ENCODE results near the gene TMC1.

Gene TMC1

GRCh38 chr9:72542917-72543316, 21.5 kb downstream of the TMC1 start:
- Histone ChIP-seq H4K12ac (ENCODE audit: low read depth, low read length) (no peak overlapping the region), H3K14ac (ENCODE audit: low read length) (no peak overlapping the region), H3K9ac (ENCODE audit: low read length) (no peak overlapping the region), H4K91ac (ENCODE audit: low read depth, low read length) (no peak overlapping the region), H2BK12ac (ENCODE audit: low read length) (no peak overlapping the region), H3K18ac (ENCODE audit: low read length) (no peak overlapping the region), H2BK5ac (ENCODE audit: low read depth, low read length, poor library complexity) (no peak overlapping the region), H3K36me3 (ENCODE audit: control insufficient read depth in 1 of 2, insufficient read depth in 2 of 2, low read length in 2 of 2) (no peaks in the 10 kb centered on the region), H3K4me1 (ENCODE audit: control insufficient read depth in 1 of 2, insufficient read depth in 2 of 2, low read length in 2 of 2) (peaks cover 6 to 9% of the 10 kb centered on the region in 2 experiments), H3K9me3 (ENCODE audit: insufficient read depth, low read depth, low read length) (no peaks in the 10 kb centered on the region), H3K27me3 (ENCODE audit: insufficient read depth, low read length) (no peaks in the 10 kb centered on the region), H2BK120ac (ENCODE audit: insufficient read depth, low read length, poor library complexity) (no peak overlapping the region), H2AK5ac (ENCODE audit: low read length) (no peak overlapping the region), H3K79me2 (ENCODE audit: control insufficient read depth, insufficient read depth, low read length, poor library complexity) (no peaks in the 10 kb centered on the region), H3K27ac (ENCODE audit: low read depth, low read length) (no peak overlapping the region), H4K8ac (ENCODE audit: low read depth, low read length) (no peak overlapping the region), H3K79me1 (ENCODE audit: low read length) (peaks cover 4% of the 10 kb centered on the region), H3K4ac (ENCODE audit: low read depth, low read length) (no peak overlapping the region), H2AFZ (ENCODE audit: insufficient read depth, low read length, poor library complexity) (no peak overlapping the region), H3K4me2 (ENCODE audit: low read length) (no peak overlapping the region), H3K23ac (ENCODE audit: low read length) (no peak overlapping the region), H3K4me3 (ENCODE audit: low read depth, low read length) (no peak overlapping the region)
- no peak for DNase-seq
- WGBS (ENCODE audit: extremely low coverage, insufficient coverage, insufficient read length): no CpG with 5 or more reads among the region's 1 CpG

- H3K18ac ChIP-seq (ENCODE audit: low read length): no peak overlapping the region
- peaks cover 6% of the 10 kb centered on the region for H3K79me1 ChIP-seq (ENCODE audit: low read length)
- no peak overlapping the region for H3K23ac ChIP-seq (ENCODE audit: low read length)
- no peak overlapping the region for H2BK120ac ChIP-seq (ENCODE audit: insufficient read depth, low read length, poor library complexity)
- H4K8ac ChIP-seq (ENCODE audit: low read depth, low read length): no peak overlapping the region
- no peak overlapping the region for H3K4ac ChIP-seq (ENCODE audit: low read depth, low read length)
- H2AK5ac ChIP-seq (ENCODE audit: low read length): no peak overlapping the region
- H2BK5ac ChIP-seq (ENCODE audit: low read depth, low read length, poor library complexity): no peak overlapping the region
- no peaks in the 10 kb centered on the region for H3K9me3 ChIP-seq (ENCODE audit: insufficient read depth, low read depth, low read length)
- H3K4me1 ChIP-seq (ENCODE audit: control insufficient read depth in 1 of 2, insufficient read depth in 2 of 2, low read length in 2 of 2): peaks cover 3 to 7% of the 10 kb centered on the region in 2 experiments
- H3K36me3 ChIP-seq (ENCODE audit: control insufficient read depth in 1 of 2, insufficient read depth in 2 of 2, low read length in 2 of 2): no peaks in the 10 kb centered on the region
- H2BK12ac ChIP-seq (ENCODE audit: low read length): peak overlapping the region; percentile 91
- no CpG with 5 or more reads among the region's 2 CpGs for WGBS (ENCODE audit: extremely low coverage, insufficient coverage, insufficient read length)
- H4K91ac ChIP-seq (ENCODE audit: low read depth, low read length): no peak overlapping the region
- H3K27ac ChIP-seq (ENCODE audit: low read depth, low read length): no peak overlapping the region
- no peaks in the 10 kb centered on the region for H3K27me3 ChIP-seq (ENCODE audit: insufficient read depth, low read length)
- no peak overlapping the region for H2AFZ ChIP-seq (ENCODE audit: insufficient read depth, low read length, poor library complexity)
- no peak overlapping the region for H3K4me3 ChIP-seq (ENCODE audit: low read depth, low read length)
- no peaks in the 10 kb centered on the region for H3K79me2 ChIP-seq (ENCODE audit: control insufficient read depth, insufficient read depth, low read length, poor library complexity)
- no peak overlapping the region for H3K4me2 ChIP-seq (ENCODE audit: low read length)
- DNase-seq: no peak
- H3K9ac ChIP-seq (ENCODE audit: low read length): no peak overlapping the region
- no peak overlapping the region for H4K12ac ChIP-seq (ENCODE audit: low read depth, low read length)
- H3K14ac ChIP-seq (ENCODE audit: low read length): no peak overlapping the region
Measured at GRCh38 chr9:72551306-72551705, 29.9 kb downstream of the TMC1 start.

GRCh38 chr9:72552356-72552755, 30.9 kb downstream of the TMC1 start:
- Histone ChIP-seq H3K79me2 (ENCODE audit: control insufficient read depth, insufficient read depth, low read length, poor library complexity) (no peaks in the 10 kb centered on the region), H3K18ac (ENCODE audit: low read length) (no peak overlapping the region), H2BK12ac (ENCODE audit: low read length) (peak overlapping the region; percentile 59), H3K4me2 (ENCODE audit: low read length) (no peak overlapping the region), H3K4me3 (ENCODE audit: low read depth, low read length) (no peak overlapping the region), H2BK5ac (ENCODE audit: low read depth, low read length, poor library complexity) (no peak overlapping the region), H3K36me3 (ENCODE audit: control insufficient read depth in 1 of 2, insufficient read depth in 2 of 2, low read length in 2 of 2) (no peaks in the 10 kb centered on the region), H2AK5ac (ENCODE audit: low read length) (no peak overlapping the region), H3K27me3 (ENCODE audit: insufficient read depth, low read length) (no peaks in the 10 kb centered on the region), H3K4ac (ENCODE audit: low read depth, low read length) (no peak overlapping the region), H2AFZ (ENCODE audit: insufficient read depth, low read length, poor library complexity) (no peak overlapping the region), H4K12ac (ENCODE audit: low read depth, low read length) (no peak overlapping the region), H3K27ac (ENCODE audit: low read depth, low read length) (no peak overlapping the region), H4K8ac (ENCODE audit: low read depth, low read length) (no peak overlapping the region), H2BK120ac (ENCODE audit: insufficient read depth, low read length, poor library complexity) (no peak overlapping the region), H3K14ac (ENCODE audit: low read length) (no peak overlapping the region), H4K91ac (ENCODE audit: low read depth, low read length) (peak overlapping the region; percentile 19), H3K4me1 (ENCODE audit: control insufficient read depth in 1 of 2, insufficient read depth in 2 of 2, low read length in 2 of 2) (peaks cover 3 to 13% of the 10 kb centered on the region in 2 experiments), H3K9ac (ENCODE audit: low read length) (no peak overlapping the region), H3K79me1 (ENCODE audit: low read length) (peaks cover 10% of the 10 kb centered on the region), H3K9me3 (ENCODE audit: insufficient read depth, low read depth, low read length) (no peaks in the 10 kb centered on the region), H3K23ac (ENCODE audit: low read length) (no peak overlapping the region)
- no CpG with 5 or more reads among the region's 1 CpG for WGBS (ENCODE audit: extremely low coverage, insufficient coverage, insufficient read length)
- DNase-seq: no peak

DNA sequence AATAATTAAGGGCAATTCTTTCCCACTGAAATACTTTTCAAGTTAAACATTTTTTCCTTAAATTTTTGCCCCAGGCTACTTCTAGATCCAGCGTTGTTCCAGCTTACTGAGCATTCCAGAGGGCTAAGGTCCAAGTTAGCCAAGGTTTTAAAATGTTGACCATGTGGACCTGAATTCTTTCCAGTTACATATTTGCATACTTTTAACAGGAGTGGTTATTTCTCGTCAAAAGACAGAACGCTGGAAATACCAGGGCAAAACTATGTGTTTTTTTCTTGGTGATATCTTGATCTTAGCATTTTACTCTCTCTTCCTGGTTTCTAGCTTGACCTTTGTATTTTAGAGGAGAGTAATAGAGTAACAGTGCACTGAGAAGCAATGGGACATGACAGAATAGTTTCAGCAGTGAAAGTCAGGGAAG, 32.8 kb downstream of the TMC1 start:
- Histone ChIP-seq H3K14ac (ENCODE audit: low read length) (no peak overlapping the region), H3K4ac (ENCODE audit: low read depth, low read length) (no peak overlapping the region), H3K23ac (ENCODE audit: low read length) (no peak overlapping the region), H4K91ac (ENCODE audit: low read depth, low read length) (no peak overlapping the region), H2BK120ac (ENCODE audit: insufficient read depth, low read length, poor library complexity) (no peak overlapping the region), H2AK5ac (ENCODE audit: low read length) (no peak overlapping the region), H3K4me3 (ENCODE audit: low read depth, low read length) (no peak overlapping the region), H2BK12ac (ENCODE audit: low read length) (no peak overlapping the region), H4K8ac (ENCODE audit: low read depth, low read length) (no peak overlapping the region), H3K18ac (ENCODE audit: low read length) (no peak overlapping the region), H3K79me2 (ENCODE audit: control insufficient read depth, insufficient read depth, low read length, poor library complexity) (no peaks in the 10 kb centered on the region), H3K9me3 (ENCODE audit: insufficient read depth, low read depth, low read length) (no peaks in the 10 kb centered on the region), H3K9ac (ENCODE audit: low read length) (no peak overlapping the region), H3K4me1 (ENCODE audit: control insufficient read depth in 1 of 2, insufficient read depth in 2 of 2, low read length in 2 of 2) (peaks cover 3 to 13% of the 10 kb centered on the region in 2 experiments), H3K27ac (ENCODE audit: low read depth, low read length) (peak overlapping the region; percentile 81), H4K12ac (ENCODE audit: low read depth, low read length) (no peak overlapping the region), H2BK5ac (ENCODE audit: low read depth, low read length, poor library complexity) (no peak overlapping the region), H3K4me2 (ENCODE audit: low read length) (no peak overlapping the region), H3K36me3 (ENCODE audit: control insufficient read depth in 1 of 2, insufficient read depth in 2 of 2, low read length in 2 of 2) (no peaks in the 10 kb centered on the region), H2AFZ (ENCODE audit: insufficient read depth, low read length, poor library complexity) (no peak overlapping the region), H3K27me3 (ENCODE audit: insufficient read depth, low read length) (no peaks in the 10 kb centered on the region), H3K79me1 (ENCODE audit: low read length) (peaks cover 10% of the 10 kb centered on the region)
- peak; percentile 71 to 99 for DNase-seq
- no CpG with 5 or more reads among the region's 3 CpGs for WGBS (ENCODE audit: extremely low coverage, insufficient coverage, insufficient read length)

Data from trophoblast cell (in vitro differentiated cells and primary cell).